Esophagus (tissue), 2 donors: ENCODE results near the gene POPDC3. TPM values are rescaled to one million over a fixed set of nuclear protein-coding genes. Genes with fewer than 3 reads are reported as not detected.

Experiments used
- H3K27ac ChIP-seq, 2 donors: one replicate each; pipeline ENCODE4 v1.5.1; 2013; ENCODE audit warnings: low read depth in 2 of 2, mild to moderate bottlenecking in 2 of 2, inconsistent platforms in 1 of 2, low read length in 1 of 2, moderate library complexity in 1 of 2
- H3K27me3 ChIP-seq, 2 donors: one replicate each; pipeline ENCODE4 v1.6.1; 2013; ENCODE audit warnings: low read length in 2 of 2, control low read depth in 1 of 2, mild to moderate bottlenecking in 1 of 2; ENCODE audit not compliant: insufficient read depth in 2 of 2, control insufficient read depth in 1 of 2
- H3K36me3 ChIP-seq, 2 donors: one replicate each; pipeline ENCODE4 v1.6.1; 2013; ENCODE audit warnings: low read length in 1 of 2; ENCODE audit not compliant: control insufficient read depth in 2 of 2, insufficient read depth in 2 of 2
- H3K4me1 ChIP-seq, 2 donors: one replicate each; pipeline ENCODE4 v1.6.1; 2013; ENCODE audit warnings: low read length in 1 of 2; ENCODE audit not compliant: control insufficient read depth in 2 of 2, insufficient read depth in 2 of 2
- H3K4me3 ChIP-seq, 2 donors: one replicate each; pipeline ENCODE4 v1.5.1; 2013; ENCODE audit warnings: low read length in 2 of 2, mild to moderate bottlenecking in 2 of 2, low read depth in 1 of 2, moderate library complexity in 1 of 2
- H3K9me3 ChIP-seq, 2 donors: one replicate each; pipeline ENCODE4 v1.6.1; 2013; ENCODE audit warnings: mild to moderate bottlenecking in 2 of 2, low read depth in 1 of 2, low read length in 1 of 2, moderate library complexity in 1 of 2; ENCODE audit not compliant: control insufficient read depth in 2 of 2, insufficient read depth in 1 of 2
- WGBS, 2 donors: extraction: QIAGEN DNeasy Blood & Tissue Kit; methylation state at CpG; one replicate each; pipeline ENCODE4 v1.1.7; 2013; 5-methylcytosine and 5-hydroxymethylcytosine counted together
- polyA plus RNA-seq, 2 donors: library from polyadenylated mRNA; stranded (reverse); fragments of 200-250 nt; gene quantifications; one replicate each; pipeline ENCODE4 v1.2.3, GENCODE V29; 2013
- donor health status: healthy with polysubstance abuse.
- donor health status: Bipolar disorder and iron deficiency.

POPDC3 gene
- polyA plus RNA-seq, 2 donors = 0.24 TPM; not detected in 1

DNA sequence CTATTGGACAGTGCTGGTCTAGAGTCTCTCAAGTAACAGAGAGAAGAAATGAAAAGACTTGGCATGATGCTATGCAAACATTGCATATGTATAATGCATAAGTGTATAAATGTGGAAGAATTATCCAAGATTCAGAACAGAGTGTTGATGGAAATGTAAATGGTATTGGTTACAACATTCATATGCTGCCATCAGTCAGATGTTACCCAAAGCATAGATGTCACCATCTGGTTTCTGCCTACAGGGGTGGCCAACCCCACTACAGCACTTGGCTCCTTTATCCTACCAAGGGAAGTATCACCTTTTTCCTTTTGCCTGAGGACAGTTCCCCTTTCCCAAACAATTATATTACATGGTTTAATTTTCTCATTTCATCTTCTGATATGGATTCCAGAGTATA lies 11.9 kb downstream of the POPDC3 start:
- H3K9me3 ChIP-seq = no peaks in the 10 kb centered on the region
- H3K27me3 ChIP-seq = no peaks in the 10 kb centered on the region
- H3K4me1 ChIP-seq = no peaks in the 10 kb centered on the region
- no peak overlapping the region for H3K27ac ChIP-seq
- no peaks in the 10 kb centered on the region for H3K36me3 ChIP-seq
- H3K4me3 ChIP-seq = no peak overlapping the region

DNA sequence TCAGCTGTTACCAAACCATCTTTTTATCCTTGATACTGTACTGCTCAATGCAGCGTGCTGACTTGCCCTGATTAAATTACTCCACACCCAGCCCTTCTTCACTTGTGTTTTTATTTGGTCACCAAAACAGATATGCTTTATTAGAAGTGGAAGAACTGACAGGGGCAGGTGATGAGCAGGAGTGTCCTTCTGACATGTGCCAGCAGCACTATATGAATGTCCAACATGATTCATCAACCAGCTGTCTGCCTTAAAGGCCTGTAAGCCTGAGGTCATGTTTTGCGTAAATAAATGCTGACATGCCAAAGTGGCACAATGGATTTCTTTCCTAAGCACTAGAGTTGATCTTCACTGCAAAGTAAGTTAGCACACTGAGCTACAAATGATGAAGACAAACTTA lies 15.4 kb downstream of the POPDC3 start:
- no peaks in the 10 kb centered on the region for H3K36me3 ChIP-seq
- H3K4me1 ChIP-seq = no peaks in the 10 kb centered on the region
- no peak overlapping the region for H3K27ac ChIP-seq
- H3K27me3 ChIP-seq = no peaks in the 10 kb centered on the region
- H3K9me3 ChIP-seq = no peaks in the 10 kb centered on the region
- H3K4me3 ChIP-seq = no peak overlapping the region
- 46 to 51% methylated on average over 2 of the region's 2 CpGs for WGBS, 2 donors

DNA sequence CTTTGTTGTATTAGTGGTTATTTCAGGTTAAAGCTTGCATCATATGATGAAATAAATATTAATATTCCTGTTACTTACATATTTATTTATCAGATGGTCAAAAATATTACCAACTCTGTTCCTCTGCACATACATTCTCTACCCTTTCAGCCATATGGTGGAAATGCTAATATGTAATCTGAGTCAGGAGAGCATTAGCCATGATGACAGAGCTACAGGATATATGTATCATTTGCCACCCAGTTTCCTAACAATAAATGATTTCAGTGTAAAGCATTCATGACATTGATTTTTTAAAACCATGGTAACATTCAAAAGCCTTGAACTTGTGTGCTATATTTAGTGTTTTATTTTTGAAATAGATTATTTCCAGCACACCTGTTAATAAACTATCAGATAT lies 16.6 kb downstream of the POPDC3 start:
- Histone ChIP-seq H3K27ac (no peak overlapping the region), H3K36me3 (no peaks in the 10 kb centered on the region), H3K27me3 (no peaks in the 10 kb centered on the region), H3K4me3 (no peak overlapping the region), H3K9me3 (no peaks in the 10 kb centered on the region), H3K4me1 (no peaks in the 10 kb centered on the region)

DNA sequence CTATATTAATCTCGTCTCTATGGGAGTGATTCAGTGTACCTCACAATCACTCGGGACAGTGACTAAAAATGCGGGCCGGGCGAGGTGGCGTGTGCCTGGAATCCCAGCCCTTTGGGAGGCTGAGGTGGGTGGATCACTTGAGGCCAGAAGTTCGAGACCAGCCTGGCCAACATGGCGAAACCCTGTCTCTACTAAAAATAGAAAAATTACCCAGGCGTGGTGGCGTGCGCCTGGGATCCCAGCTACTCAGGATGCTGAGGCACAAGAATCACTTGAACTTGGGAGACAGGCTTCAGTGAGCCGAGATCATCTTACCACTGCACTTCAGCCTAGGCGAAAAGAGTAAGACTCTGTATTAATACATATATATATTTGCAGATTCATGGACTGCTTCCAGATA lies 17.4 kb downstream of the POPDC3 start:
- Histone ChIP-seq H3K4me3 (no peak overlapping the region), H3K27ac (no peak overlapping the region), H3K9me3 (no peaks in the 10 kb centered on the region), H3K36me3 (no peaks in the 10 kb centered on the region), H3K27me3 (no peaks in the 10 kb centered on the region), H3K4me1 (no peaks in the 10 kb centered on the region)
- WGBS, 2 donors = 93% methylated on average over 13 of the region's 13 CpGs

DNA sequence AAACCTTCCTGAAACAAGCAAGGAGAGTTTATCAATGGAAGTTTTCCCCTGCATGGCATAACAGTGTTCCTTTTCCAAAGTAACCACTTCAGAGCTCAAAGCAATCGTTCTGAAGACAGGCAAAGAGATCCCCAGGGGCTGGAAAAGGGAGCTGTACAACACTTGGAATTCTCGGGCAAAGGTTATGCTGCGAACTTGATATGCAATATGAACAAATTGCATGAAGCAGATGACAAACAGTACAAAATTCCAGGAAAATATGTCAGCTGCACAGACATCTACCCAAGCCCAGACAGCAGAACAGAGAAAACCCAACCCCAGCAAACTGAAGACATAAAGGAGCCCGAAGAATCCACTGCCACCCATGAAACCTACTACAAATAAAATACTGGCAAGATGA lies 18.4 kb downstream of the POPDC3 start:
- H3K4me3 ChIP-seq = no peak overlapping the region
- peaks cover 0 to 2% of the 10 kb centered on the region in 2 donors for H3K9me3 ChIP-seq
- no peak overlapping the region for H3K27ac ChIP-seq
- WGBS, 2 donors = 58 to 65% methylated on average over 4 of the region's 4 CpGs
- no peaks in the 10 kb centered on the region for H3K4me1 ChIP-seq
- no peaks in the 10 kb centered on the region for H3K27me3 ChIP-seq
- H3K36me3 ChIP-seq = peaks cover 0 to 3% of the 10 kb centered on the region in 2 donors

DNA sequence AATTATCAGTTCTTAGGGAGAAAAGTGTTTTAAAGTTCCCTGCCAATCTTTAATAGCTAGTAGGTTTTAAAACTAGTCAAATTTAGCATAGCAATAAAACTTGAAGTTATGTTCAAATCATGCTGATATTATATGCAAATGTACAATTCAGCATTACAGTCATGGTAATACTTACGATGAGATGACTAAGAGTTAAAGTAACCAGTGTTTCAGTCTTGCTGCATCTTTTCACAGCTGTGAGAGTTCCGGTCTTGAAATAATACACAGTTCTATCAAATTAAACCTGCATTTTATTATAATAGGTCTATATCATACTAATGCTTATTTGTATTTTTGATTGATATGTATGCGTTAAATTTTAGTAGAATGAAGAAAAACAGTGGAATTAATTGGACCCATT lies 26.1 kb downstream of the POPDC3 start:
- Histone ChIP-seq H3K4me3 (no peak overlapping the region), H3K36me3 (peaks cover 0 to 3% of the 10 kb centered on the region in 2 donors), H3K27me3 (no peaks in the 10 kb centered on the region), H3K27ac (no peak overlapping the region), H3K9me3 (peaks cover 0 to 2% of the 10 kb centered on the region in 2 donors), H3K4me1 (no peaks in the 10 kb centered on the region)
- 86 to 87% methylated on average over 3 of the region's 3 CpGs for WGBS, 2 donors

DNA sequence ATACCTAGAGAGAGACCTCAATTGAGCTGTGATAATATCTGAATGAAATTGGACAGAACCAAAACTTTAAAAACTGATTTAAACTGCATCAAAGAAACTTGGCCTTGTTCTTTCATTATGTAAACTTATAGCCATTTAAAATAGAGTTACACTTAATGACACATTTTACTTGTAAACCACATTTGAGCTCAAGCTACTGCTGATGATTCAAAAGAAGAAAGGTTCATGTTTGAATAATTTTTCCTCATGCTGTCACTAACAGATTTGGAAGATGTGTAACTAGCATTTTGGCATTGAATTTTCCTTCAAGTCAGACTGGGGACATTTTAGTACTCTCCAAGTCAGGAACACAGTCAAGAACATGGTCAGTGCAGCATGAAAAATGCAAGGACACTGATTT lies 26.9 kb downstream of the POPDC3 start:
- peaks cover 0 to 2% of the 10 kb centered on the region in 2 donors for H3K9me3 ChIP-seq
- H3K27me3 ChIP-seq = no peaks in the 10 kb centered on the region
- no peak overlapping the region for H3K27ac ChIP-seq
- peaks cover 0 to 3% of the 10 kb centered on the region in 2 donors for H3K36me3 ChIP-seq
- no peaks in the 10 kb centered on the region for H3K4me1 ChIP-seq
- H3K4me3 ChIP-seq = no peak overlapping the region

DNA sequence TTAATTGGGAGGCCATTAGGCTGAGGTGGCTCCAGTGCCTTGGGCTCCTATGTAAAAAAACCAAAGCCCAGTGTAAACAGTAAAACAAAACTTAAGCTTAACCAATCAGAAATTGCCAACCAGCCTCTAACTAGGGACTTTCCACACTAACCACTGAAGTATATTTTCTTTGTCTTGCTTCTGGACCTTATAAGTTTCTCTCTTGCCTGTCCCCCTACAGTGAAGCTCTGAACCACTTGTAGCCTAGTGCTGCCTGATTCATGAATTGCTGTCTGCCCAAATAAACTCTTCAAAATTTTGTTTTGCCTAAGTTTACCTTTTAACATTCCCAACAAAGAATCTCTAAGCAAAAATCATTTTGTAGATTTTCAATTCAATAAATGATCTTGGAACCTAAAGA lies 28.2 kb downstream of the POPDC3 start:
- Histone ChIP-seq H3K9me3 (no peaks in the 10 kb centered on the region), H3K4me1 (no peaks in the 10 kb centered on the region)

DNA sequence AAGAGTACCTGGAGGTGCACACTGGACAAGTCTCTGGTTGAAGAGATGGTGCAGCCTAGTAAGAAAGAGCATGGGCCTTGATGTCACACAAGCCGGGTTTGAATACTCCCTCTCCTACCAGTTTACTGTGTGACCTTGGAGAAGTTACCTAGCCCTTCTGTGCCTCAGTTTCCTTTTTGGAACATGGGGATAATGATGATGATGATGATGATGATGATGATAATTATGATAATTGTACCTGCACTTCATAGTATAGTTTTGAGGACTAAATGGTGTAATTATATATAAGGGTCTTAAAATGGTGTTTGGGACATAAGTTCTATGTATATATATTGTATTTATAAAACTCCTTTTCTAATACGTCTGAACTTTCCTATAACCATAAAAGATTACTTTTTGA lies 41.7 kb downstream of the POPDC3 start:
- WGBS, 2 donors = 91 to 95% methylated on average over 2 of the region's 2 CpGs

More for the DNA sequence above, 28.2 kb downstream of the POPDC3 start:
- no peaks in the 10 kb centered on the region for H3K27me3 ChIP-seq
- no peak overlapping the region for H3K4me3 ChIP-seq
- no peak overlapping the region for H3K27ac ChIP-seq
- H3K36me3 ChIP-seq = peaks cover 0 to under 1% of the 10 kb centered on the region in 2 donors

DNA sequence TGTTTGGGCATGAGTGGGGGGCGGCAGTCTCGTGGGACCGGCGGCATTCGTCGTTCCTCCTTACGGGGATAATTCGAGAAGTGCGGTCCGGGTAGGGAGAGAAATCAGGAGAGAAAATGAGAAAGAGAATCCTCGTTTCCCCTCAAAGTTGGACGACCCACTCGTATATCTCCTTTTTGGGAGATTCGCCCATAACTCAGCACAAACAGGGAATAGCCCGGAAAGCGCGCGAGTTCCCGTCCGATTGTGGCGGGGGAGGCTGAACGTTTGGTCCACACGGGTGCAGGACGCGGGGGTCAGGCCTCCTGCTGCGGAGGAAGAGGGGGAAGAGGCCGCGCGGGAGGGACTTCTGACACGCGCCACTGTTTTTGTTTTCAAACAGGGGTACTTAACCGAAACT lies 42.4 kb downstream of the POPDC3 start:
- Histone ChIP-seq H3K4me3 (peak overlapping the region; percentile 69 to 75), H3K36me3 (no peaks in the 10 kb centered on the region), H3K4me1 (peaks cover 0 to 8% of the 10 kb centered on the region in 2 donors), H3K27ac (peak overlapping the region; percentile 6 to 45), H3K9me3 (no peaks in the 10 kb centered on the region), H3K27me3 (peaks cover 0 to 5% of the 10 kb centered on the region in 2 donors)
- WGBS, 2 donors = 7 to 8% methylated on average over 32 of the region's 32 CpGs

More for the DNA sequence above, 41.7 kb downstream of the POPDC3 start:
- H3K27ac ChIP-seq = no peak overlapping the region
- peaks cover 0 to 5% of the 10 kb centered on the region in 2 donors for H3K27me3 ChIP-seq
- no peaks in the 10 kb centered on the region for H3K36me3 ChIP-seq
- H3K4me1 ChIP-seq = peaks cover 0 to 8% of the 10 kb centered on the region in 2 donors
- no peak overlapping the region for H3K4me3 ChIP-seq
- no peaks in the 10 kb centered on the region for H3K9me3 ChIP-seq
